Measurements from ENCODE around the gene KATNIP. TPM values are rescaled to one million over a fixed set of nuclear protein-coding genes. Genes with fewer than 3 reads are reported as not detected.

KATNIP gene
- total and polyA plus RNA-seq, 2 donors (not counting 1 experiment from before 2014, with no cell fraction given): 11.4 to 22.8 TPM

- H3K79me2 ChIP-seq (ENCODE audit: control insufficient read depth, insufficient read depth, low read length): no peaks in the 10 kb centered on the region
- H3K9ac ChIP-seq (ENCODE audit: insufficient read depth, low read length): no peak overlapping the region
- DNase-seq (ENCODE audit: low read depth in 2 of 2): no peak
- H3K27me3 ChIP-seq (ENCODE audit: control insufficient read depth, insufficient read depth, low read length): no peaks in the 10 kb centered on the region
- TF ChIP-seq EZH2 (IDR thresholded peaks at IDR 0.05; ENCODE audit: low read length, missing control alignments) (no peak), CTCF (conservative IDR thresholded peaks at IDR 0.05 in 1 of 2, IDR thresholded peaks at IDR 0.05 in 1 of 2; ENCODE audit: low read depth in 1 of 2, low read length in 2 of 2) (no peak)
- H3K4me2 ChIP-seq (ENCODE audit: extremely low read depth, insufficient read depth, low read length): no peak overlapping the region
- H3K4me3 ChIP-seq (replicated peaks in 1 of 4; ENCODE audit: control extremely low read depth in 1 of 4, insufficient read depth in 1 of 4, low read depth in 3 of 4, low read length in 4 of 4): no peak overlapping the region
- H3K36me3 ChIP-seq (ENCODE audit: control insufficient read depth, insufficient read depth, low read length): no peaks in the 10 kb centered on the region
- no peaks in the 10 kb centered on the region for H3K4me1 ChIP-seq (ENCODE audit: control insufficient read depth, extremely low read depth, insufficient read depth, low read length)
- H2AFZ ChIP-seq (ENCODE audit: low read length): no peak overlapping the region
- no peaks in the 10 kb centered on the region for H3K9me3 ChIP-seq (ENCODE audit: control insufficient read depth, insufficient read depth, low read depth, low read length)
- no peak overlapping the region for H3K27ac ChIP-seq (ENCODE audit: insufficient read depth, low read length)
- no peaks in the 10 kb centered on the region for H4K20me1 ChIP-seq (ENCODE audit: control insufficient read depth, extremely low read depth, insufficient read depth, low read length)
Measured at GRCh38 chr16:27595475-27595874, 45.5 kb downstream of the KATNIP start.

- H4K20me1 ChIP-seq (ENCODE audit: control insufficient read depth, extremely low read depth, insufficient read depth, low read length): no peaks in the 10 kb centered on the region
- no peaks in the 10 kb centered on the region for H3K79me2 ChIP-seq (ENCODE audit: control insufficient read depth, insufficient read depth, low read length)
- no peak overlapping the region for H3K4me2 ChIP-seq (ENCODE audit: extremely low read depth, insufficient read depth, low read length)
- H3K4me1 ChIP-seq (ENCODE audit: control insufficient read depth, extremely low read depth, insufficient read depth, low read length): no peaks in the 10 kb centered on the region
- TF ChIP-seq CTCF (conservative IDR thresholded peaks at IDR 0.05 in 1 of 2, IDR thresholded peaks at IDR 0.05 in 1 of 2; ENCODE audit: low read depth in 1 of 2, low read length in 2 of 2) (no peak), EZH2 (IDR thresholded peaks at IDR 0.05; ENCODE audit: low read length, missing control alignments) (no peak)
- no peak overlapping the region for H3K9ac ChIP-seq (ENCODE audit: insufficient read depth, low read length)
- no peak overlapping the region for H3K27ac ChIP-seq (ENCODE audit: insufficient read depth, low read length)
- H3K27me3 ChIP-seq (ENCODE audit: control insufficient read depth, insufficient read depth, low read length): no peaks in the 10 kb centered on the region
- DNase-seq (ENCODE audit: low read depth in 2 of 2): peak in 1 of 2 donors; percentile 43
- H2AFZ ChIP-seq (ENCODE audit: low read length): no peak overlapping the region
- H3K9me3 ChIP-seq (ENCODE audit: control insufficient read depth, insufficient read depth, low read depth, low read length): no peaks in the 10 kb centered on the region
- no peaks in the 10 kb centered on the region for H3K36me3 ChIP-seq (ENCODE audit: control insufficient read depth, insufficient read depth, low read length)
- no peak overlapping the region for H3K4me3 ChIP-seq (replicated peaks in 1 of 4; ENCODE audit: control extremely low read depth in 1 of 4, insufficient read depth in 1 of 4, low read depth in 3 of 4, low read length in 4 of 4)
Measured at GRCh38 chr16:27595993-27596392, 46.0 kb downstream of the KATNIP start.

- Histone ChIP-seq H3K27ac (ENCODE audit: insufficient read depth, low read length) (no peak overlapping the region), H4K20me1 (ENCODE audit: control insufficient read depth, extremely low read depth, insufficient read depth, low read length) (no peaks in the 10 kb centered on the region), H3K36me3 (ENCODE audit: control insufficient read depth, insufficient read depth, low read length) (no peaks in the 10 kb centered on the region), H3K4me3 (replicated peaks in 1 of 4; ENCODE audit: control extremely low read depth in 1 of 4, insufficient read depth in 1 of 4, low read depth in 3 of 4, low read length in 4 of 4) (no peak overlapping the region), H3K4me2 (ENCODE audit: extremely low read depth, insufficient read depth, low read length) (no peak overlapping the region), H2AFZ (ENCODE audit: low read length) (no peak overlapping the region), H3K79me2 (ENCODE audit: control insufficient read depth, insufficient read depth, low read length) (no peaks in the 10 kb centered on the region), H3K27me3 (ENCODE audit: control insufficient read depth, insufficient read depth, low read length) (no peaks in the 10 kb centered on the region), H3K9me3 (ENCODE audit: control insufficient read depth, insufficient read depth, low read depth, low read length) (no peaks in the 10 kb centered on the region), H3K9ac (ENCODE audit: insufficient read depth, low read length) (no peak overlapping the region), H3K4me1 (ENCODE audit: control insufficient read depth, extremely low read depth, insufficient read depth, low read length) (no peaks in the 10 kb centered on the region)
- no peak for TF ChIP-seq EZH2 (IDR thresholded peaks at IDR 0.05; ENCODE audit: low read length, missing control alignments)
- no peak for TF ChIP-seq CTCF (conservative IDR thresholded peaks at IDR 0.05 in 1 of 2, IDR thresholded peaks at IDR 0.05 in 1 of 2; ENCODE audit: low read depth in 1 of 2, low read length in 2 of 2)
- no peak for DNase-seq (ENCODE audit: low read depth in 2 of 2)
Measured at GRCh38 chr16:27596411-27596810, 46.5 kb downstream of the KATNIP start.

Measured in fibroblast of lung (primary cell).